Right renal pelvis (tissue), 4 donors: ENCODE data around the gene ATP6V0A1. TPM values are rescaled to one million over a fixed set of nuclear protein-coding genes. Genes with fewer than 3 reads are reported as not detected.
"Not testable (repeated sequence)": the region's sequence is repeated elsewhere in the genome, so short reads cannot be mapped to it uniquely, and the experiment has no call there.

Experiments
- DNase-seq, 4 donors: peaks; one replicate each; pipeline ENCODE4 v3.0.0-alpha.2; 2013; ENCODE audit warnings: low read depth in 4 of 4, low spot score in 3 of 4, missing footprints in 1 of 4
- polyA plus RNA-seq, 4 donors: library from polyadenylated mRNA; unstranded; fragments of 120-200 nt; gene quantifications; one replicate each; pipeline ENCODE4 v1.2.1, GENCODE V29; 2013; ENCODE audit not compliant: insufficient read length in 4 of 4

The ATP6V0A1 gene
- polyA plus RNA-seq, 4 donors = 43.1 to 58.2 (median 55.1) TPM

DNA sequence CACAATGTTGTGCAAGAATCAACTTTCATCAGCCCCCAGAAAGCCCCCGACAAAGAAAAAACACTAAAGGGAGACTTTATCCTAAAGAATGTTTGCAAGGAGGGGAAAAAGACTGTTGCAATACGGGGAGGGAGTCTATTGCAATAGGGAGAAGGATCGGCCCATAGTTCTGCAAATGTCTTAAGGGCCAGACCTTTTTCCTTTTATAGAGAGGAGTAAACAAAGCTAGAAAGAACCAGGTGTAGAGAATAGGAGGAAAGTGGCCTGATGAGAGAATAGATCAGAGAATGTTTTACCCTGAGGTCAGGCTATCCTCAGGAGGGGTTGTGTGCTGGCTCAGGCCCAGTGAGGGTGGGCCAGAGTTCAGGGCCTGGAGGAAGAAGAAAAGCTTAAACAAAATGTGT is 26.9 kb upstream of the ATP6V0A1 start:
- no peak for DNase-seq

GRCh38 chr17:42436391-42436790 is 22.3 kb upstream of the ATP6V0A1 start:
- no peak for DNase-seq

DNA sequence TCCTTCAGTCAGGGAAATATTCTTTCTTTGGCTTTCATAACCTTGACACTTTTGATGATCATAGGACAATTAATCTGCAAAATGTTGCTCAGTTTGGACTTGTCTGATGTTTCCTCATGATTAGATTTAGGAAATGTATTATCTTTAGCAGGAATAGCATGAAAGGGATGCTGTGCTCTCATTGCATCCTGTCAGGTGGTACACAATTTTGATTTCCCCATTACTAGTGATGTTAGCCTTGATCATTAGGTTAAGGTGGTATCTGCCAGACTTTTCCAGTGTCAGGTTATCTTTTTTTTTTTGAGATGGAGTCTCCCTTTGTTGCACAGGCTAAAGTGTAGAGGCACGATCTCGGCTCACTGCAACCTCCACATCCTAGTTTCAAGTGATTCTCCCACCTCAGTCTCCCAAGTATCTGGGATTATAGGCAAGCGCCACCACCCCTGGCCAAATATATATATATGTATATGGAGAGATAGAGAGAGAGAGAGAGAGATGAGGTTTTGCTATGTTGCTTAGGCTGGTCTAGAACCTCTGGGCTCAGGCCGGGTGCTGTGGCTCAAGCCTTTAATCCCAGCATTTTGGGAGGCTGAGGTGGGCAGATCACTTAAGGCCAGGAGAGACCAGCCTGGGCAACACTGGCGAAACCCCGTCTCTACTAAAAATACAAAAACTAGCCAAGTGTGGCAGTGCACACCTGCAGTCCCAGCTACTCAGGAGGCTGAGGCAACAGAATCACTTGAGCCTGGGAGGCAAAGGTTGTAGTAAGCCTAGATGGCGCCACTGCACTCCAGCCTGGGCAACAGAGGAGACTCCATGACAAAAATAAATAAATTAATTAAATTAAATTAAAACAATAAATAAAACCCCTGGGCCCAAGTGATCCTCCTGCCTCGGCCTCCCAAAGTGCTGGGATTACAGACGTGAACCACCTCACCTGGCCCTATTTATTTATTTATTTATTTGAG is 19.8 kb upstream of the ATP6V0A1 start:
- DNase-seq = no peak

- DNase-seq = no peak
Observed at GRCh38 chr17:42441371-42442195, 17.1 kb upstream of the ATP6V0A1 start.

DNA sequence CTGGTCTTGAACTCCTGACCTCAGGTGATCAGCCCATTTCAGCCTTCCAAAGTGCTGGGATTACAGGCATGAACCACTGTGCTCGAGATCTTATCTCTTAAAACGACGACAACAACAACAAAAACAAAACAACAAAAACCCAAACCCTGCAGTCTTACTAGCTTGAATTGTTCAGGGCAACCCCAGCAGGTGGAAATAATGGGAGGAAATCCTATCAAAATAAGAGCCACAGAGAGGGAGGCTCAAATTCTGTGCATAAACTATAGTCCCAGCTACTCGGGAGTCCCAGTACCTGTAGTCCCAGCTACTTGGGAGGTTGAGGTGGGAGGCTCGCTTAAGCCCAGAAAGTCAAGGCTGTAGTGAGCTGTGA is 16.5 kb upstream of the ATP6V0A1 start:
- DNase-seq = no peak

DNA sequence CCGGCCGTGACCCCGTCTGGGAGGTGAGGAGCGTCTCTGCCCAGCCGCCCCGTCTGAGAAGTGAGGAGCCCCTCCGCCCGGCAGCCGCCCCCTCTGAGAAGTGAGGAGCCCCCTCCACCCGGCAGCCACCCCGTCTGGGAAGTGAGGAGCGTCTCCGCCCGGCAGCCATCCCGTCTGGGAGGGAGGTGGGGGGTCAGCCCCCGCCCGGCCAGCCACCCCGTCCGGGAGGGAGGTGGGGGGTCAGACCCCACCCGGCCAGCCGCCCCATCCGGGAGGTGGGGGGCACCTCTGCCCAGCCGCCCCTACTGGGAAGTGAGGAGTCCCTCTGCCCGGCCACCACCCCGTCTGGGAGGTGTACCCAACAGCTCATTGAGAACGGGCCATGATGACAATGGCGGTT is 9.5 kb upstream of the ATP6V0A1 start:
- DNase-seq = not testable (repeated sequence)

GRCh38 chr17:42449838-42450237 is 8.8 kb upstream of the ATP6V0A1 start:
- not testable (repeated sequence) for DNase-seq

GRCh38 chr17:42451270-42451669 is 7.4 kb upstream of the ATP6V0A1 start:
- not testable (repeated sequence) for DNase-seq

- DNase-seq = no peak
Observed at GRCh38 chr17:42453439-42453838, 5.2 kb upstream of the ATP6V0A1 start.

- not testable (repeated sequence) for DNase-seq
Observed at GRCh38 chr17:42454987-42455386, 3.7 kb upstream of the ATP6V0A1 start.

DNA sequence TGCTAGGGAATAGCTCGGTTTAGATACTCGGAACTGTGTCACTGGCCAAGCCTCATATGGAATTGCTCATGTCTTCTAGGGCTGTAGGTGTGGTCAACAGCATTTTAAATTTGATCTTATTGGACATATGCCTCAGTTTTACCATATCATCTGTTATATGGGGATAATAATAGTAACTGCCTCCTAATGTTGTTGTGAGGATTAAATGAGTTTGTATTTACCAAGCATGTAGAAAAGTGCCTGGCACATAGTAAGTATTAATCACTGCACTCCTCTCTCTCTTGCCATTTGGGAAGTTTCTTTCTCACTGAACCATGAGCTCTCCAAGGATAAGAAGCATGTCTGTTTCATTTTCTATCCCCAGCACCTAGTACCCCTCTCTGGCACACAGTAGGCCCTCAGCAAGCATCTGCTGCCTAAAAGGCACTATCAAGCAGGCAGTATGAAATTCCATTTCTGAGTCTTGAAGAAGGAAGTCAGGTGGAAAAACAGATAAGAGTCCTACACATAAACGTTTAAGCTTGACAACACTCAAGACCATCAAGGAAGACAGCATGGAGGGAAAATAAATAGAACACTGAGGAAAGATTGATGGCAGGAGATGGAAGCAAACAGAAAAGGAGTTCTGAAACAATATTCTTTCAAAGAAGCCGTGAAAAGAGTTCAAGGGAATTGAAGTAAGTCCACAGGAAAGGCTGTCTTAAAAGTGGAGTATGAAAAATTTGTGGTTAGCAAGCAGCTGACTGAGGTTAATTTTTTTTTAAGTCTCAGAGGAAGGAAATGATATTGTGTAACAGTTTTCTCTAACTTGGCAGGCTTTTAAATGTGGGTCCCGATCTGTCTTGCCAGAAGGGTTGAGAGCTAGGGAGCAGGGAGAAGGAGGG is 2.2 kb upstream of the ATP6V0A1 start:
- no peak for DNase-seq

GRCh38 chr17:42457107-42457792 is 1.4 kb upstream of the ATP6V0A1 start:
- no peak for DNase-seq

GRCh38 chr17:42459256-42459800 is 650 bp downstream of the ATP6V0A1 start:
- peak in 2 of 4 donors; percentile 22 to 35 for DNase-seq

- DNase-seq = peak in 1 of 4 donors; percentile 16
Observed at GRCh38 chr17:42459801-42460281, 1.2 kb downstream of the ATP6V0A1 start.

GRCh38 chr17:42460371-42460770 is 1.7 kb downstream of the ATP6V0A1 start:
- DNase-seq = no peak

DNA sequence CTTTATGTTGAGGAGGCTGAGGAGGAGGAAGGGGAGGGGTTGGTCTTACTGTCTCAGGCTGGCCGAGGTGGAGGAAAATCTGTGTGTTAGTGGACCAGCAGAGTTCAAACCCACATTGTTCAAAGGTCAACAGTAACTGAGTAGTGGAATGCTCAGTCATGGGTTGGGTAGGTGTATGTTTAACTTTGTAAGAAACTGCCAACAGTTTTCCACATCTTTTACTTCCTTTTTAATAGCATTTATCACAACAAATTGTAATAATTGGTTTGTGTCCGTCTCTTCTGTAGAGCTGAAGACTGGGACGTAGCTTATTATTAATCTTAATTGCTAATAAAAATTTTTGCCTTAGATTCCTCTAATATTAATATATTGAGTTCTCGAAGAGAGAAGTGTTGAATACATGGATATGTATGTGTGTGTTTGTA is 5.3 kb downstream of the ATP6V0A1 start:
- no peak for DNase-seq

DNA sequence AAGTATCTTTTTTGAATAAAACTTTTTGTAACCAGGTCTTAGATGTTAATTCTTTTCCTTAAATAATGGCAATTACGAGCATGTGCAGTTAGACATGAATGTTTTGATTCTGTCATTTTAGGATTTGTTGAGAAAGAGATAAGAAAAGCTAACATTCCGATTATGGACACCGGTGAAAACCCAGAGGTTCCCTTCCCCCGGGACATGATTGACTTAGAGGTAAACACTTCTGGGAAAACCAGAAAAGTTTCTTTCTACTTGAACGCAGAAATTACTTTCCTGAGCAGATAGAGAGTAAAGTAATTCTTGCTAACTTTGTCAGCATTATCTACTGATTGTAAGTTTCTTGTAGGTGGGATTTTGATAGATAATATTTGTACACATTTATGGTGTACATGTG is 9.2 kb downstream of the ATP6V0A1 start:
- DNase-seq = no peak

- DNase-seq = no peak
Observed at GRCh38 chr17:42472709-42473521, 14.2 kb downstream of the ATP6V0A1 start.

- DNase-seq = no peak
Observed at GRCh38 chr17:42474276-42474675, 15.6 kb downstream of the ATP6V0A1 start.
